PC-3 (cell line): ENCODE measurements around the gene HNRNPLL.
"Not testable (repeated sequence)": the region's sequence is repeated elsewhere in the genome, so short reads cannot be mapped to it uniquely, and the experiment has no call there.

ENCODE experiments used
- EZH2 ChIP-seq: fragments of 300-600 bp; sonication (generic); IDR thresholded peaks from one replicate; pipeline ENCODE4 v1.6.1; 2017; ENCODE audit warnings: antibody characterized with exemption, mild to moderate bottlenecking, low read length; ENCODE audit not compliant: unreplicated experiment
- TF ChIP-seq, protein P1 (sequence below): fragments of 300-600 bp; sonication (generic); conservative IDR thresholded peaks from 2 replicates; pipeline ENCODE4 v1.5.1; 2017; ENCODE audit warnings: antibody characterized with exemption, low read depth, mild to moderate bottlenecking, low read length

DNA sequence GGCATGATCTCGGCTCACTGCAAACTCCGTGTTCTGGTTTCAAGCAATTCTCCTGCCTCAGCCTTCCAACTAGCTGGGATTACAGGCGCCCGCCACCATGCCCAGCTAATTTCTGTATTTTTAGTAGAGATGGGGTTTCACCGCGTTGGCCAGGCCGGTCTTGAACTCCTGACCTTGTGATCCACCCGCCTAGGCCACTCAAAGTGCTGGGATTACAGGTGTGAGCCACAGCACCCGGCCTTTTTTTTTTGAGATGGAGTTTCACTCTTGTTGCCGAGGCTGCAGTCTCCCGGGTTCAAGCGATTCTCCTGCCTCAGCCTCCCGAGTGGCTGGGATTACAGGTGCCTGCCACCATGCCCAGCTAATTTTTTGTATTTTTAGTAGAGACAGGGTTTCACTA, 65.4 kb downstream of the HNRNPLL start:
- TF ChIP-seq, protein P1, sequence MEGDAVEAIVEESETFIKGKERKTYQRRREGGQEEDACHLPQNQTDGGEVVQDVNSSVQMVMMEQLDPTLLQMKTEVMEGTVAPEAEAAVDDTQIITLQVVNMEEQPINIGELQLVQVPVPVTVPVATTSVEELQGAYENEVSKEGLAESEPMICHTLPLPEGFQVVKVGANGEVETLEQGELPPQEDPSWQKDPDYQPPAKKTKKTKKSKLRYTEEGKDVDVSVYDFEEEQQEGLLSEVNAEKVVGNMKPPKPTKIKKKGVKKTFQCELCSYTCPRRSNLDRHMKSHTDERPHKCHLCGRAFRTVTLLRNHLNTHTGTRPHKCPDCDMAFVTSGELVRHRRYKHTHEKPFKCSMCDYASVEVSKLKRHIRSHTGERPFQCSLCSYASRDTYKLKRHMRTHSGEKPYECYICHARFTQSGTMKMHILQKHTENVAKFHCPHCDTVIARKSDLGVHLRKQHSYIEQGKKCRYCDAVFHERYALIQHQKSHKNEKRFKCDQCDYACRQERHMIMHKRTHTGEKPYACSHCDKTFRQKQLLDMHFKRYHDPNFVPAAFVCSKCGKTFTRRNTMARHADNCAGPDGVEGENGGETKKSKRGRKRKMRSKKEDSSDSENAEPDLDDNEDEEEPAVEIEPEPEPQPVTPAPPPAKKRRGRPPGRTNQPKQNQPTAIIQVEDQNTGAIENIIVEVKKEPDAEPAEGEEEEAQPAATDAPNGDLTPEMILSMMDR: not testable (repeated sequence)
- TF ChIP-seq EZH2: not testable (repeated sequence)
